GM12878 (cell line): Measurements from ENCODE around the gene BCKDHB. TPM values are rescaled to one million over a fixed set of nuclear protein-coding genes. Genes with fewer than 3 reads are reported as not detected.
"Not testable (repeated sequence)": the region's sequence is repeated elsewhere in the genome, so short reads cannot be mapped to it uniquely, and the experiment has no call there.

ENCODE experiments used
- ATAC-seq: fragments of 200-7000 bp; cut with Tn5 transposase; 3 replicates; pipeline ENCODE4 v1.9.1; 2020; ENCODE audit warnings: mild to moderate bottlenecking, moderate library complexity
- BruUV-seq: library from RNA; stranded (reverse); fragments of 400-500 nt; replicated peaks from 2 replicates; lab custom pipeline; 2021; lab: Mats Ljungman, UMichigan
- CTCF ChIA-PET: fragments of 300-600 bp; sonication (Branson Sonifier 250); formaldehyde crosslinking; extraction: SDS; loops from one replicate; lab custom pipeline; 2021; ENCODE audit warnings: inconsistent platforms; lab: Yijun Ruan, JAX
- POLR2A ChIA-PET: fragments of 350-600 bp; formaldehyde crosslinking; extraction: SDS; loops from one replicate; lab custom pipeline; 2021; ENCODE audit warnings: inconsistent platforms; lab: Charles Lee
- RAD21 ChIA-PET: fragments of 300-600 bp; sonication (Branson Sonifier 250); formaldehyde crosslinking; loops from one replicate; lab custom pipeline; 2023; ENCODE audit warnings: antibody characterized with exemption; ENCODE audit not compliant: unreplicated experiment; lab: Charles Lee
- SMC1A ChIA-PET: fragments of 300-600 bp; sonication (Branson Sonifier 250); formaldehyde crosslinking; loops from one replicate; lab custom pipeline; 2023; ENCODE audit not compliant: unreplicated experiment, uncharacterized antibody; lab: Charles Lee
- DNase-seq: peaks from one replicate; pipeline ENCODE4 v3.0.0-alpha.2; 2011; ENCODE audit warnings: low read depth, low spot score
- FAIRE-seq: peaks from 3 replicates; lab custom pipeline; 2011; peaks lifted over from hg19 to GRCh38; lab: Jason Lieb, UNC
- H2AFZ ChIP-seq: 2 replicates; pipeline ENCODE4 v1.6.0; 2011; ENCODE audit warnings: low read depth, low read length, control low read depth; ENCODE audit not compliant: control insufficient read depth
- H3K27ac ChIP-seq: 2 replicates; pipeline ENCODE4 v1.5.1; 2011; ENCODE audit warnings: control low read depth; ENCODE audit not compliant: control insufficient read depth, insufficient read depth
- H3K27me3 ChIP-seq, 2 experiments: replicated peaks in 1 of 2; 2 replicates each; pipeline versions ENCODE4 v1.6.0 to v1.6.1; 2011; ENCODE audit warnings: low read length in 1 of 2; ENCODE audit not compliant: control insufficient read depth in 2 of 2, insufficient read depth in 2 of 2
- H3K36me3 ChIP-seq, 2 experiments: 2 replicates each; pipeline ENCODE4 v1.5.1; 2011; ENCODE audit warnings: low read length in 1 of 2; ENCODE audit not compliant: control insufficient read depth in 2 of 2, insufficient read depth in 2 of 2
- H3K4me1 ChIP-seq: 2 replicates; pipeline ENCODE4 v1.6.1; 2011; ENCODE audit warnings: mild to moderate bottlenecking, low read length, moderate library complexity, mixed read lengths; ENCODE audit not compliant: control insufficient read depth, insufficient read depth
- H3K4me2 ChIP-seq: 2 replicates; pipeline ENCODE4 v1.6.0; 2011; ENCODE audit warnings: control low read depth; ENCODE audit not compliant: control insufficient read depth, insufficient read depth
- H3K4me3 ChIP-seq: fragments of 200-600 bp; sonication (generic); 2 replicates; pipeline ENCODE4 v1.5.1; 2016
- H3K79me2 ChIP-seq: 2 replicates; pipeline ENCODE4 v1.6.0; 2011; ENCODE audit warnings: low read length; ENCODE audit not compliant: control insufficient read depth, insufficient read depth
- H3K9ac ChIP-seq: 2 replicates; pipeline ENCODE4 v1.8.0; 2011; ENCODE audit warnings: low read length, control low read depth, mixed read lengths; ENCODE audit not compliant: control insufficient read depth, insufficient read depth
- H3K9me3 ChIP-seq: replicated peaks from 3 replicates; pipeline ENCODE4 v1.5.1; 2011; ENCODE audit warnings: mild to moderate bottlenecking, low read length; ENCODE audit not compliant: control insufficient read depth, insufficient read depth
- H4K20me1 ChIP-seq: 2 replicates; pipeline ENCODE4 v1.6.0; 2011; ENCODE audit not compliant: control insufficient read depth, insufficient read depth
- ASH2L ChIP-seq: fragments of 300-600, 200-600 bp; sonication (generic); IDR thresholded peaks from 2 replicates; pipeline ENCODE4 v1.6.1; 2017; ENCODE audit warnings: low read depth, mild to moderate bottlenecking, borderline replicate concordance
- DPF2 ChIP-seq: fragments of 450-650 bp; IDR thresholded peaks from 2 replicates; pipeline ENCODE4 v1.6.1; 2017; ENCODE audit warnings: mild to moderate bottlenecking
- EED ChIP-seq: sonication (generic); IDR thresholded peaks from 2 replicates; pipeline ENCODE4 v1.6.1; 2016; ENCODE audit warnings: antibody characterized with exemption, low read depth
- FOXK2 ChIP-seq: fragments of 450-650 bp; IDR thresholded peaks from 2 replicates; pipeline ENCODE4 v1.6.1; 2017; ENCODE audit warnings: mild to moderate bottlenecking, moderate library complexity
- NFIC ChIP-seq: IDR thresholded peaks from 2 replicates; pipeline ENCODE4 v1.6.1; 2012; ENCODE audit warnings: low read depth, mild to moderate bottlenecking, inconsistent platforms, low read length, moderate library complexity
- NFXL1 ChIP-seq: fragments of 450-650 bp; IDR thresholded peaks from 2 replicates; pipeline ENCODE4 v1.6.1; 2017; ENCODE audit warnings: antibody characterized with exemption, mild to moderate bottlenecking, borderline replicate concordance
- PAX8 ChIP-seq: fragments of 450-650 bp; IDR thresholded peaks from 2 replicates; pipeline ENCODE4 v1.6.1; 2017; ENCODE audit warnings: mild to moderate bottlenecking, moderate library complexity
- POLR2A ChIP-seq: IDR thresholded peaks from 2 replicates; pipeline ENCODE4 v1.6.1; 2011; ENCODE audit warnings: low read depth, mild to moderate bottlenecking, low read length
- RBBP5 ChIP-seq: fragments of 200-600 bp; sonication (generic); conservative IDR thresholded peaks from 2 replicates; pipeline ENCODE4 v1.6.1; 2016
- SIN3A ChIP-seq: IDR thresholded peaks from 2 replicates; pipeline ENCODE4 v1.6.1; 2012; ENCODE audit warnings: low read depth, low read length, improper control_type of control experiment
- ZNF207 ChIP-seq: fragments of 450-650 bp; IDR thresholded peaks from 2 replicates; pipeline ENCODE4 v1.6.1; 2014; ENCODE audit warnings: antibody characterized with exemption, mild to moderate bottlenecking, borderline replicate concordance
- ZZZ3 ChIP-seq: IDR thresholded peaks from 2 replicates; pipeline ENCODE4 v1.6.1; 2011; ENCODE audit warnings: low read depth; ENCODE audit not compliant: control insufficient read depth, insufficient read length
- WGBS: methylation state at CpG from one replicate; pipeline ENCODE4 v1.1.6; 2016; ENCODE audit warnings: low lambda C conversion rate; ENCODE audit not compliant: insufficient replicate concordance, insufficient coverage; ENCODE audit errors: missing lambda C conversion rate; 5-methylcytosine and 5-hydroxymethylcytosine counted together
- in situ Hi-C: fragments of 300-500 bp; cut with MboI; formaldehyde crosslinking; loops from 9 replicates; pipeline ENCODE4 v1.14.3; 2018; ENCODE audit warnings: mixed read lengths
- intact Hi-C: fragments of 100-400 bp; cut with micrococcal nuclease; formaldehyde crosslinking; loops from one replicate; pipeline ENCODE4 v1.14.2; 2022; ENCODE audit not compliant: unreplicated experiment
- polyA plus RNA-seq, 11 experiments: library from polyadenylated mRNA; depleted of rRNA in 4 of 11; unstranded in 6 of 11; stranded (reverse) in 5 of 11; fragments of >200 nt; fragmentation: Nextera tagmentation in 4 of 11; fragmentation: Illumina TruSeq in 1 of 11; extraction: Ambion mirVana in 4 of 11; extraction: Trizol in 1 of 11; gene quantifications; 1 replicate in 1 of 11; 2 replicates in 10 of 11; pipeline versions ENCODE4 v1.2.1 to v1.2.3, GENCODE V29; 2011 to 2016; ENCODE audit warnings: inconsistent platforms in 2 of 11, missing spikeins in 2 of 11, low read depth in 1 of 11
- total RNA-seq, 4 experiments: library from RNA; depleted of rRNA in 3 of 4; stranded (reverse); fragments of >200 nt in 3 of 4; fragmentation: Illumina TruSeq in 1 of 4; extraction: Trizol in 1 of 4; gene quantifications; 2 replicates each; pipeline versions ENCODE4 v1.2.1 to v1.2.3, GENCODE V29; 2013 to 2021

The BCKDHB gene
- total and polyA plus RNA-seq, 10 of the 15 experiments (the other 5 are each of a cell fraction or from before 2014, with no cell fraction given) = 12.9 to 57.1 (median 25.3) TPM

DNA sequence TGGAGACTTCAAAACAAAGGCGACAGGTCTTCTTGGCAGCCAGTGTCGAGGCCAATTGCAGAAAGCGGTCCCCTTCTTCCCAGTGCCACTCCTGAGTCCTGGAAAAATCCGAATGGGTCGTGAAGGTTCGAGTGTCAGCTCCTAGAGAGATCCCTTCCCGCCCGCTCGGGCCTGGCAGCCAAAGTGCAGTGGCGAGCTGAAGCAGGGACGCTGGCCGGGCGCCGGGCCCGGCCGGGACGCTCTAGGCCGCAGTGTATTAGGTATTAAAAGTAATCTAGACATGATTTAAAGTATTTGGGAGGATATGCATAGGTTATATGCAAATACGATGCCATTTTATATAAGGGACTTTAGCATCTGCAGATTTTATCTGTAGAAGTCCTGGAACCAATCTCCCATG, 36.0 kb upstream of the BCKDHB start:
- H3K9me3 ChIP-seq, RAD21 ChIA-PET, H3K9ac ChIP-seq, H3K4me2 ChIP-seq, CTCF ChIA-PET, FAIRE-seq, H3K27me3 ChIP-seq, in situ Hi-C loops, H3K27ac ChIP-seq, BruUV-seq, H4K20me1 ChIP-seq, POLR2A ChIA-PET, SMC1A ChIA-PET, intact Hi-C loops, DNase-seq, H2AFZ ChIP-seq, H3K36me3 ChIP-seq, H3K4me3 ChIP-seq, ATAC-seq, H3K79me2 ChIP-seq, H3K4me1 ChIP-seq: not testable (repeated sequence)
- 66% methylated on average over 19 of the region's 19 CpGs for WGBS

DNA sequence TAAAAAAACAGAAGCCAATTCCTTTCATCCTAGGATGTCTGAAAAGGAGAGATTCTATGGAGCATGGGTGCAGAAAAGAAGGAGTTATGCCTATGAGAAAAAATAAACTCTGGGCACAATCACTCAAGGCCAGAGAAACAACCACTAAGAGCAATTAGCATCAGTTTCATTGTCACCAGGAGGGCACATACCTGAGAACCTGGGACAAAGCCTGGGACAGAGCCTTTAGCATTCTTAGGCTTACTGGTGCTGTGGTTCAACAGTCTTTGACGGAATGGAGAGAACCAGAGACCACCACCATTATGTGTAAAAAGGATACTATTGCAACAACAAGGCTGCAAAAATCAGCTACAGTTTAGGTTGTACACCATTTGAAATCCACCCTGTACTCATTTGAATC, 29.4 kb upstream of the BCKDHB start:
- H3K4me1 ChIP-seq = no peaks in the 10 kb centered on the region
- ChIA-PET POLR2A (no interaction called here), SMC1A (no interaction called here), CTCF (no interaction called here), RAD21 (no interaction called here)
- H3K27me3 ChIP-seq = no peaks in the 10 kb centered on the region
- no peak overlapping the region for H3K27ac ChIP-seq
- intact Hi-C loops (no loop called here), in situ Hi-C loops (loop anchor here (25.0 kb wide), 1 partner anchor 140 kb away; the partner anchor contains the start of gene ELOVL4)
- no peak overlapping the region for H3K4me2 ChIP-seq
- no peaks in the 10 kb centered on the region for H3K36me3 ChIP-seq
- no peak for TF ChIP-seq FOXK2
- TF ChIP-seq NFXL1 = no peak
- no peak for TF ChIP-seq ASH2L
- no peak for TF ChIP-seq RBBP5
- TF ChIP-seq SIN3A = no peak
- no peak for TF ChIP-seq ZZZ3
- no peak for TF ChIP-seq NFIC
- TF ChIP-seq DPF2 = no peak
- no peak for TF ChIP-seq ZNF207
- TF ChIP-seq PAX8 = no peak
- no peak for TF ChIP-seq EED
- TF ChIP-seq POLR2A = no peak
- H2AFZ ChIP-seq = no peak overlapping the region
- FAIRE-seq (no peak), DNase-seq (no peak), ATAC-seq (no peak)
- no peak overlapping the region for H3K9ac ChIP-seq
- H3K4me3 ChIP-seq = no peak overlapping the region
- no peaks in the 10 kb centered on the region for H3K9me3 ChIP-seq
- 0% methylated on average over 1 of the region's 1 CpG for WGBS
- no TSS peak for BruUV-seq
- no peaks in the 10 kb centered on the region for H3K79me2 ChIP-seq
- no peaks in the 10 kb centered on the region for H4K20me1 ChIP-seq
